Hepatocyte (in vitro differentiated cells): Measurements from ENCODE around the gene DAPK2.

Experiments
- CTCF ChIP-seq: fragments of 200-600 bp; sonication (generic); IDR thresholded peaks from 2 replicates; pipeline ENCODE4 v1.5.1; 2016; ENCODE audit warnings: antibody characterized with exemption, mild to moderate bottlenecking; ENCODE audit not compliant: poor library complexity
- EZH2 ChIP-seq: fragments of 200-600 bp; sonication (generic); IDR thresholded peaks from 2 replicates; pipeline ENCODE4 v1.6.1; 2016; ENCODE audit warnings: antibody characterized with exemption, mild to moderate bottlenecking, borderline replicate concordance

GRCh38 chr15:64067564-64068030 lies 21.3 kb upstream of the DAPK2 start:
- peak; percentile 82 for TF ChIP-seq CTCF
- no peak for TF ChIP-seq EZH2
